Measurements from ENCODE around the gene CCDC38. TPM values are rescaled to one million over a fixed set of nuclear protein-coding genes. Genes with fewer than 3 reads are reported as not detected.
A peak's percentile ranks its signal among the peaks of the same experiment; 100 is the strongest.

The CCDC38 gene
- total and polyA plus RNA-seq, 9 of the 15 experiments (the other 6 are each of a cell fraction or from before 2014, with no cell fraction given) = not detected

DNA sequence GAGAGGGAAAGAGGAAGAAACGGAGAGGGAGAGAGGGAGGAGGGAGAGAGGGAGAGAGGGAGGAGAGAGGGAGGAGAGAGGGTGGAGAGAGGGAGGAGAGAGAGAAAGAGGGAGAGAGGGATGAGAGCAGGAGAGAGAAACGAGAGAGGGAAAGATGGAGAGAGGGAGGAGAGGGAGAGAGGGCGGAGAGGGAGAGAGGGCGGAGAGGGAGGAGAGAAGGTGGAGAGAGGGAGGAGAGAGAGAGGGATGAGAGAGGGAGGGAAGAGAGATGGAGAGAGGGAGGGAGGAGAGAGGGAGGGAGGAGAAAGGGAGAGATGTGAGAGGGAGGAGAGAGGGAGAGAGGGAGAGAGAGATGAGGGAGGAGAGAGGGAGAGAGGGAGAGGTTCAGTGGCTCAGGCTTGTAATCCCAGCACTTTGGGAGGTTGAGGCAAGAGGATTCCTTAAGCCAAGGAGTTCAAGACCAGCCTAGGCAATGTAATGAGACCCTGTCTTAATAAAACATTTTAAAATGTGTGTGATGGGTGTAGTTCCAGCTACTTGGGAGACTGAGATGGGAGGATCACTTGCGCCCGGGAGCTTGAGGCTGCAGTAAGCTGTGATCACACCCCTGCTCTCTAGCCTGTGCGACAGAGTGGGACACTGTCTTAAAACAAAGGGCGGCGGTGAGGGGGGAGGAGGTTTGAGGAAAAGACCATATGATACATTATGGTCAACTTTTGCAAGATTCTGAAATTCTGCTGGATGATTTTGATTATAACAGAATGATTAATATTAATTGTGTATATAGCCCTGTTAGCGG, 105.0 kb downstream of the CCDC38 start (continued):
- no peak for TF ChIP-seq U2AF2 (optimal IDR thresholded peaks at IDR 0.05; ENCODE audit: low read depth, low read length)

DNA sequence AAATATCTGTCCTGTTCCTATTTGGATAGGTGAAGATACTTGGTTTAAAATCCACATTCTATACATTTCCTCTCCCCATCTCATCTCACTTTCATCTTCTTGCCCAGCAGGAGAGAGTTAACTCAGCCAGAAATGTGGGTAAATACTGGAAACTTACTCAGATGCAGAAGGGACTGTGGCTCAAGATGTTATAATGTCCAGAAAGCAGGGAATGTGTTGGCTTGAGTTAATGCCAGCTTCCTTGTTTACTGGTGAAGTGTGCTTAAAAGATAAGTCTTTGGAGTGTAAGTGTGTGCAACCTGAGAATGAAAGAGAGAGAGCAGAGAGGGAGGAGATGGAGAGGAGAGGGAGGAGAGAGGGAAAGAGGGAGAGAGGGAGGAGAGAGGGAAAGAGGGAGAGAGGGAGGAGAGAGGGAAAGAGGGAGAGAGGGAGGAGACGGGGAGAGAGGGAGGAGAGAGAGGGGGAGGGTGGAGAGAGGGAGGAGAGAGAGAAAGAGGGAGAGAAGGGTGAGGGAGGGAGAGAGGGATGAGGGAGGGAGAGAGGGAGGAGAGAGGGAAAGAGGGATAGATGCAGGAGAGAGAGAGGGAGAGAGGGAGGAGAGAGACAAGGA, 105.7 kb downstream of the CCDC38 start:
- TF ChIP-seq, protein P1, sequence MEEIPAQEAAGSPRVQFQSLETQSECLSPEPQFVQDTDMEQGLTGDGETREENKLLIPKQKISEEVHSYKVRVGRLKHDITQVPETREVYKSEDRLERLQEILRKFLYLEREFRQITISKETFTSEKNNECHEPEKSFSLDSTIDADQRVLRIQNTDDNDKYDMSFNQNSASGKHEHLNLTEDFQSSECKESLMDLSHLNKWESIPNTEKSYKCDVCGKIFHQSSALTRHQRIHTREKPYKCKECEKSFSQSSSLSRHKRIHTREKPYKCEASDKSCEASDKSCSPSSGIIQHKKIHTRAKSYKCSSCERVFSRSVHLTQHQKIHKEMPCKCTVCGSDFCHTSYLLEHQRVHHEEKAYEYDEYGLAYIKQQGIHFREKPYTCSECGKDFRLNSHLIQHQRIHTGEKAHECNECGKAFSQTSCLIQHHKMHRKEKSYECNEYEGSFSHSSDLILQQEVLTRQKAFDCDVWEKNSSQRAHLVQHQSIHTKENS (CRISPR knock-in tag; IDR thresholded peaks at IDR 0.05) = no peak
- TF ChIP-seq, protein P2, sequence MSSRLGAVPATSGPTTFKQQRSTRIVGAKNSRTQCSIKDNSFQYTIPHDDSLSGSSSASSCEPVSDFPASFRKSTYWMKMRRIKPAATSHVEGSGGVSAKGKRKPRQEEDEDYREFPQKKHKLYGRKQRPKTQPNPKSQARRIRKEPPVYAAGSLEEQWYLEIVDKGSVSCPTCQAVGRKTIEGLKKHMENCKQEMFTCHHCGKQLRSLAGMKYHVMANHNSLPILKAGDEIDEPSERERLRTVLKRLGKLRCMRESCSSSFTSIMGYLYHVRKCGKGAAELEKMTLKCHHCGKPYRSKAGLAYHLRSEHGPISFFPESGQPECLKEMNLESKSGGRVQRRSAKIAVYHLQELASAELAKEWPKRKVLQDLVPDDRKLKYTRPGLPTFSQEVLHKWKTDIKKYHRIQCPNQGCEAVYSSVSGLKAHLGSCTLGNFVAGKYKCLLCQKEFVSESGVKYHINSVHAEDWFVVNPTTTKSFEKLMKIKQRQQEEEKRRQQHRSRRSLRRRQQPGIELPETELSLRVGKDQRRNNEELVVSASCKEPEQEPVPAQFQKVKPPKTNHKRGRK (tag; IDR thresholded peaks at IDR 0.05) = 0 out of 2 replicates have a peak, but pooled peaks have one; percentile 38
- intact Hi-C loops (cut with micrococcal nuclease) = no loop called here
- CTCF ChIA-PET (ENCODE audit: low intra/inter-chr PET ratio) = no interaction called here
- no peak overlapping the region for H3K4me2 ChIP-seq (ENCODE audit: insufficient read depth, low read length)
- no peaks in the 10 kb centered on the region for H3K36me3 ChIP-seq (ENCODE audit: control insufficient read depth, insufficient read depth, low read length)
- no peaks in the 10 kb centered on the region for H3K4me1 ChIP-seq (replicated peaks in 1 of 2; ENCODE audit: control insufficient read depth in 2 of 2, insufficient read depth in 2 of 2, low read length in 2 of 2)
- DNase-seq (ENCODE audit: extremely low read depth in 1 of 4, low spot score in 3 of 4) (no peak), FAIRE-seq (no peak), ATAC-seq (no peak)
- H3K4me3 ChIP-seq = no peak overlapping the region
- no peak overlapping the region for H3K9ac ChIP-seq (ENCODE audit: insufficient read depth in 1 of 2, low read depth in 2 of 2, low read length in 2 of 2)
- H3K27me3 ChIP-seq (ENCODE audit: control insufficient read depth in 2 of 2, insufficient read depth in 2 of 2, low read length in 2 of 2) = peaks cover 0 to 9% of the 10 kb centered on the region in 2 experiments; a peak in 3 of 5 replicates
- no peaks in the 10 kb centered on the region for H3K79me2 ChIP-seq (ENCODE audit: control insufficient read depth, insufficient read depth, low read length)
- H3K9me1 ChIP-seq (ENCODE audit: control insufficient read depth, insufficient read depth, low read length) = no peaks in the 10 kb centered on the region
- no CpG with 5 or more reads among the region's 1 CpG for WGBS (ENCODE audit: insufficient coverage, low coverage, missing lambda C conversion rate)
- BruUV-seq (replicated peaks) = no TSS peak
- POLR2A ChIA-PET = no interaction called here
- H2AFZ ChIP-seq (ENCODE audit: low read depth, low read length) = no peak overlapping the region
- no peak overlapping the region for H3K27ac ChIP-seq (ENCODE audit: extremely low read depth, low read depth, low read length)
- in situ Hi-C loops (cut with MboI) = no loop called here
- H3K9me3 ChIP-seq (replicated peaks; ENCODE audit: control insufficient read depth, insufficient read depth, low read depth, low read length) = no peaks in the 10 kb centered on the region
- no peaks in the 10 kb centered on the region for H4K20me1 ChIP-seq (replicated peaks; ENCODE audit: control insufficient read depth, insufficient read depth, low read length)
